GM19238 (cell line): ENCODE data around the gene SHOC2.
A peak's percentile ranks its signal among the peaks of the same experiment; 100 is the strongest.
"Not testable (repeated sequence)": the region's sequence is repeated elsewhere in the genome, so short reads cannot be mapped to it uniquely, and the experiment has no call there.

Source experiments
- DNase-seq: peaks from one replicate; pipeline ENCODE4 v3.0.0; 2011; ENCODE audit warnings: low spot score; ENCODE audit not compliant: insufficient read length

SHOC2 gene

GRCh38 chr10:110901954-110902819 lies 17.2 kb upstream of the SHOC2 start:
- no peak for DNase-seq

GRCh38 chr10:110903280-110904278 lies 15.8 kb upstream of the SHOC2 start:
- DNase-seq: no peak

GRCh38 chr10:110910138-110910537 lies 9.3 kb upstream of the SHOC2 start:
- no peak for DNase-seq

- DNase-seq: no peak
Observed at GRCh38 chr10:110912374-110912773, 7.0 kb upstream of the SHOC2 start.

- DNase-seq: no peak
Observed at GRCh38 chr10:110914431-110914830, 5.0 kb upstream of the SHOC2 start.

- no peak for DNase-seq
Observed at GRCh38 chr10:110915035-110915434, 4.4 kb upstream of the SHOC2 start.

GRCh38 chr10:110915600-110915999 lies 3.8 kb upstream of the SHOC2 start:
- not testable (repeated sequence) for DNase-seq

GRCh38 chr10:110916554-110917346 lies 2.7 kb upstream of the SHOC2 start:
- DNase-seq: no peak

GRCh38 chr10:110918269-110918642 lies 1.1 kb upstream of the SHOC2 start:
- DNase-seq: no peak

GRCh38 chr10:110918643-110919348 lies 608 bp upstream of the SHOC2 start, which contains the start of gene BBIP1:
Gene BBIP1, minus strand, starts transcription at chr10:110919180. Its CDS starts 1,023 bp downstream, at chr10:110918157.
- peak; percentile 76 for DNase-seq

GRCh38 chr10:110919971-110920881 lies 822 bp downstream of the SHOC2 start:
- peak; percentile 7 for DNase-seq

- DNase-seq: no peak
Observed at GRCh38 chr10:110923856-110924493, 4.6 kb downstream of the SHOC2 start.

GRCh38 chr10:110927461-110927860 lies 8.1 kb downstream of the SHOC2 start:
- no peak for DNase-seq

GRCh38 chr10:110931769-110932381 lies 12.5 kb downstream of the SHOC2 start:
- no peak for DNase-seq

- DNase-seq: no peak
Observed at GRCh38 chr10:110932505-110933180, 13.2 kb downstream of the SHOC2 start.

GRCh38 chr10:110936757-110937156 lies 17.4 kb downstream of the SHOC2 start:
- DNase-seq: no peak

- no peak for DNase-seq
Observed at GRCh38 chr10:110939419-110939818, 20.0 kb downstream of the SHOC2 start.
